Endothelial cell of umbilical vein (primary cell): ENCODE data around the gene EXD3. TPM values are rescaled to one million over a fixed set of nuclear protein-coding genes. Genes with fewer than 3 reads are reported as not detected.

ENCODE experiments used
- BruUV-seq: library from RNA; stranded (reverse); fragments of 400-500 nt; replicated peaks from 2 replicates; lab custom pipeline; 2021; lab: Mats Ljungman, UMichigan
- CTCF ChIA-PET: fragments of 300-600, 350-600 bp; sonication (Branson Sonifier 250); formaldehyde crosslinking; loops from one replicate; lab custom pipeline; 2021; ENCODE audit warnings: antibody characterized with exemption, inconsistent platforms; lab: Charles Lee
- POLR2A ChIA-PET: fragments of 300-600, 350-600 bp; sonication (Branson Sonifier 250); formaldehyde crosslinking; loops from one replicate; lab custom pipeline; 2021; ENCODE audit warnings: antibody characterized with exemption, inconsistent platforms; lab: Charles Lee
- DNase-seq: peaks from one replicate; pipeline ENCODE4 v3.0.0-alpha.2; 2011; ENCODE audit warnings: low read depth, low spot score
- FAIRE-seq: peaks from 2 replicates; lab custom pipeline; 2011; peaks lifted over from hg19 to GRCh38; lab: Jason Lieb, UNC
- H2AFZ ChIP-seq: 2 replicates; pipeline ENCODE4 v1.6.0; 2012; ENCODE audit warnings: low read depth, low read length, control low read depth, inconsistent platforms
- H3K27ac ChIP-seq: 2 replicates; pipeline ENCODE4 v1.5.1; 2011; ENCODE audit warnings: low read depth, mild to moderate bottlenecking, control low read depth, low read length, moderate library complexity; ENCODE audit not compliant: insufficient read depth
- H3K27me3 ChIP-seq, 2 experiments: 2 replicates each; pipeline versions ENCODE4 v1.6.0 to v1.6.1; 2011; ENCODE audit warnings: low read length in 2 of 2, mixed read lengths in 1 of 2; ENCODE audit not compliant: control insufficient read depth in 2 of 2, insufficient read depth in 2 of 2
- H3K36me3 ChIP-seq, 2 experiments: 2 replicates in 1 of 2; 3 replicates in 1 of 2; pipeline ENCODE4 v1.5.1; 2011; ENCODE audit warnings: low read length in 2 of 2, mild to moderate bottlenecking in 1 of 2, moderate library complexity in 1 of 2; ENCODE audit not compliant: control insufficient read depth in 2 of 2, insufficient read depth in 2 of 2; ENCODE audit errors: extremely low read depth in 1 of 2
- H3K4me1 ChIP-seq: 3 replicates; pipeline ENCODE4 v1.5.1; 2011; ENCODE audit warnings: mild to moderate bottlenecking, low read length; ENCODE audit not compliant: control insufficient read depth, insufficient read depth; ENCODE audit errors: extremely low read depth
- H3K4me2 ChIP-seq: 2 replicates; pipeline ENCODE4 v1.6.1; 2011; ENCODE audit warnings: low read length, control low read depth, mixed read lengths; ENCODE audit not compliant: insufficient read depth
- H3K4me3 ChIP-seq, 3 experiments: fragments of 200-600 bp in 1 of 3; sonication (generic), shearing (Covaris generic) in 1 of 3; replicated peaks in 1 of 3; 2 replicates each; pipeline ENCODE4 v1.5.1; 2011 to 2016; ENCODE audit warnings: control low read depth in 3 of 3, low read length in 3 of 3, mild to moderate bottlenecking in 2 of 3, inconsistent platforms in 1 of 3, low read depth in 1 of 3, moderate library complexity in 1 of 3; ENCODE audit not compliant: insufficient read depth in 1 of 3
- H3K79me2 ChIP-seq: 2 replicates; pipeline ENCODE4 v1.6.0; 2012; ENCODE audit warnings: low read length, inconsistent platforms; ENCODE audit not compliant: control insufficient read depth, insufficient read depth
- H3K9ac ChIP-seq: replicated peaks from 2 replicates; pipeline ENCODE3; 2011; ENCODE audit warnings: low read length, control low read depth; ENCODE audit not compliant: insufficient read depth; ENCODE audit errors: extremely low read depth
- H3K9me1 ChIP-seq: replicated peaks from 3 replicates; pipeline ENCODE4 v1.6.0; 2011; ENCODE audit warnings: mild to moderate bottlenecking, low read length; ENCODE audit not compliant: control insufficient read depth, insufficient read depth; ENCODE audit errors: extremely low read depth
- H3K9me3 ChIP-seq: replicated peaks from 2 replicates; pipeline ENCODE4 v1.5.1; 2012; ENCODE audit warnings: low read length, inconsistent platforms; ENCODE audit not compliant: control insufficient read depth, insufficient read depth
- H4K20me1 ChIP-seq: replicated peaks from 2 replicates; pipeline ENCODE3; 2011; ENCODE audit warnings: mild to moderate bottlenecking, low read length; ENCODE audit not compliant: control insufficient read depth, insufficient read depth; ENCODE audit errors: extremely low read depth
- CTCF ChIP-seq, 2 donors: IDR thresholded peaks; 1 replicate in 1 of 2; 2 replicates in 1 of 2; pipeline ENCODE4 v1.5.1; 2011; ENCODE audit warnings: low read length in 2 of 2, mild to moderate bottlenecking in 2 of 2, moderate library complexity in 2 of 2, control low read depth in 1 of 2, inconsistent platforms in 1 of 2, low read depth in 1 of 2; ENCODE audit not compliant: insufficient read depth in 1 of 2; ENCODE audit errors: extremely low read depth in 1 of 2
- EZH2 ChIP-seq: IDR thresholded peaks from 2 replicates; pipeline ENCODE4 v1.6.1; 2012; ENCODE audit warnings: borderline replicate concordance, low read depth, mild to moderate bottlenecking, moderate library complexity, low read length, inconsistent platforms; ENCODE audit not compliant: severe bottlenecking
- FOS ChIP-seq: IDR thresholded peaks from 2 replicates; pipeline ENCODE4 v1.6.1; 2011; ENCODE audit warnings: mild to moderate bottlenecking, low read length, moderate library complexity, borderline replicate concordance; ENCODE audit not compliant: insufficient read depth
- GATA2 ChIP-seq: IDR thresholded peaks from 2 replicates; pipeline ENCODE4 v1.7.0; 2011; ENCODE audit warnings: low read depth, mild to moderate bottlenecking, moderate library complexity, mixed read lengths, low read length; ENCODE audit not compliant: insufficient read length, insufficient read depth
- JUN ChIP-seq: IDR thresholded peaks from 2 replicates; pipeline ENCODE4 v1.6.1; 2011; ENCODE audit warnings: borderline replicate concordance, low read depth; ENCODE audit not compliant: insufficient read length, insufficient read depth
- MAX ChIP-seq: IDR thresholded peaks from 2 replicates; pipeline ENCODE4 v1.6.1; 2011; ENCODE audit not compliant: insufficient read depth, insufficient read length
- MYC ChIP-seq: IDR thresholded peaks from one replicate; pipeline ENCODE4 v1.6.1; 2011; ENCODE audit warnings: mild to moderate bottlenecking, low read depth, low read length
- POLR2A ChIP-seq: IDR thresholded peaks from 2 replicates; pipeline ENCODE4 v1.6.1; 2012; ENCODE audit warnings: low read depth, mild to moderate bottlenecking, control low read depth, low read length
- POLR2AphosphoS5 ChIP-seq: IDR thresholded peaks from 2 replicates; pipeline ENCODE4 v1.6.1; 2012; ENCODE audit warnings: low read depth, mild to moderate bottlenecking, control low read depth, low read length, moderate library complexity; ENCODE audit not compliant: insufficient read depth
- dilution Hi-C: fragments of 300-500 bp; cut with MboI; formaldehyde crosslinking; loops from one replicate; pipeline ENCODE4 v1.15.0; 2019; ENCODE audit warnings: low sequenced_read_pairs; ENCODE audit not compliant: extremely low pct_ligation_motif_present
- intact Hi-C: fragments of 100-400 bp; cut with micrococcal nuclease; formaldehyde crosslinking; loops from one replicate; pipeline ENCODE4 v1.10.0; 2022
- polyA plus RNA-seq, 4 experiments: library from polyadenylated mRNA; depleted of rRNA in 3 of 4; stranded (reverse) in 3 of 4; unstranded in 1 of 4; fragments of >200 nt; gene quantifications; 2 replicates each; pipeline versions ENCODE4 v1.2.1 to v1.2.3, GENCODE V29; 2011 to 2012; ENCODE audit warnings: missing spikeins in 1 of 4
- total RNA-seq: library from RNA; stranded (reverse); gene quantifications from 2 replicates; pipeline ENCODE4 v1.2.3, GENCODE V29; 2021

Gene EXD3
- total and polyA plus RNA-seq, 2 donors (not counting 3 experiments of a cell fraction or from before 2014, with no cell fraction given) = 17.7 to 30.3 TPM

GRCh38 chr9:137355761-137356365, 67.1 kb downstream of the EXD3 start:
- Histone ChIP-seq H3K4me1 (peaks cover 16% of the 10 kb centered on the region), H3K79me2 (no peaks in the 10 kb centered on the region), H3K9me1 (no peaks in the 10 kb centered on the region), H2AFZ (no peak overlapping the region), H3K4me3 (no peak overlapping the region), H3K36me3 (no peaks in the 10 kb centered on the region), H3K27me3 (no peaks in the 10 kb centered on the region), H3K9me3 (peaks cover 5% of the 10 kb centered on the region), H4K20me1 (no peaks in the 10 kb centered on the region), H3K4me2 (no peak overlapping the region), H3K9ac (no peak overlapping the region), H3K27ac (no peak overlapping the region)
- DNase-seq = no peak
- TF ChIP-seq MYC (no peak), JUN (no peak), CTCF (IDR thresholded peaks at IDR 0.05; ENCODE audit: extremely low read depth in 1 of 2, insufficient read depth in 1 of 2, low read depth in 1 of 2, low read length in 2 of 2) (no peak), EZH2 (no peak), FOS (no peak), MAX (no peak), POLR2AphosphoS5 (no peak), POLR2A (no peak), GATA2 (no peak)
- dilution Hi-C loops = no loop called here
- no TSS peak for BruUV-seq
- no peak for FAIRE-seq
- POLR2A ChIA-PET = no interaction called here
- CTCF ChIA-PET = no interaction called here
- intact Hi-C loops = loop anchor here (2.0 kb wide), 2 partner anchors 51 to 57 kb away; no protein-coding TSS in a partner anchor
